ENCODE results near the gene FBXO5. TPM values are rescaled to one million over a fixed set of nuclear protein-coding genes. Genes with fewer than 3 reads are reported as not detected.
A peak's percentile ranks its signal among the peaks of the same experiment; 100 is the strongest.

Gene FBXO5
- total and polyA plus RNA-seq, 4 donors: 1.5 to 32.1 (median 1.8) TPM

DNA sequence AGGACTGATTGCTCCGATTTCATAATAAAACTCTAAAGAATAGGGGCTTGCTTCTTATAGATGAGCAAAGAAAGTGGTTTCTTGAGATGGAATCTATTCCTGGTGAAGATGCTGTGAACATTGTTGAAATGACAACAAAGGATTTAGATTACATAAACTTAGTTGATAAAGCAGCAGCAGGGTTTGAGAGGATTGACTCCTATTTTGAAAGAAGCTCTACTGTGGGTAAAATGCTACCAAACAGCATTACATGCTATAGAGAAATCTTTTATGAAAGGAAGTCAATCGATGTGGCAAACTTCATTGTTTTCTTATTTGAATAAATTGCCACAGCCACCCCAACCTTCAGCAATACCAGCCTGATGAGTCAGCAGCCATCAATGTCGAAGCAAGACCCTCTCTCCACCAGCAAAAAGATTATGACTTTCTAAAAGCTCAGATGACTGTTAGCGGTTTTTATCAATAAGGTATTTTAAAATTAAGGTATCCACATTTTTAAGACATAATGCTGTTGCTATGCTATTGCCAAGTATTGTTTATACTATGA is 32.3 kb upstream of the FBXO5 start (continued):
- TF ChIP-seq ZBTB33 (IDR thresholded peaks at IDR 0.05) (no peak), RAD21 (IDR thresholded peaks at IDR 0.05) (no peak)

- H3K9me3 ChIP-seq (ENCODE audit: control insufficient read depth in 4 of 4, low read length in 3 of 4): no peaks in the 10 kb centered on the region
- H3K4me1 ChIP-seq (ENCODE audit: control insufficient read depth in 4 of 4, insufficient read depth in 4 of 4, low read length in 3 of 4): no peaks in the 10 kb centered on the region
- 84% methylated on average over 2 of the region's 2 CpGs for WGBS
- peaks cover 0 to 3% (median 0%) of the 10 kb centered on the region in 4 donors for H3K27me3 ChIP-seq (ENCODE audit: control insufficient read depth in 4 of 4, insufficient read depth in 4 of 4, low read length in 3 of 4)
- TF ChIP-seq RAD21 (IDR thresholded peaks at IDR 0.05) (no peak), RXRA (IDR thresholded peaks at IDR 0.05) (no peak)
- H3K9ac ChIP-seq (ENCODE audit: low read depth in 1 of 2, low read length in 2 of 2): no peak overlapping the region
- H3K4me3 ChIP-seq (ENCODE audit: low read depth in 1 of 3, low read length in 3 of 3): no peak overlapping the region
- H3K36me3 ChIP-seq (ENCODE audit: control insufficient read depth in 4 of 4, insufficient read depth in 3 of 4, low read depth in 1 of 4, low read length in 3 of 4): no peaks in the 10 kb centered on the region
- DNase-seq (ENCODE audit: low spot score): no peak
- no peak overlapping the region for H3K27ac ChIP-seq (ENCODE audit: low read depth in 1 of 2, low read length in 2 of 2)
These were observed 30.6 kb upstream of the FBXO5 start for GRCh38 chr6:153013438-153013837.

DNA sequence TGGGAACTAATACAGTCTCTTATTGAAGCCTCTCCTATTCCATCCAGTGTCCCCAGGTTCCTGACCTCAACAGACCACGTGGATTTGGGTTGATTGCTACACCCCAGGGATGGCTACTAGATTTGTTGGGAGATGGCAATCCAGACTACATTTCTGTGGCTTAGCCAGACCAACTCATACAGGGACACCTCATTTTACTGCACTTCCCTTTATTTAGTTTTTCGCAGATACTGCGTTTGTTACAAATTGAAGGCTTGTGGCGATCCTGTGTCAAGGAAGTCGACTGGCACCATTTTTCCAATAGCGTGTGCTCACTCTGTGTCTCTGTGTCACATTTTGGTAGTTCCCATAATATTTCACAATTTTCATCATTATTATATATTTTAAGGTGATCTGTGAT is 30.0 kb upstream of the FBXO5 start:
- H3K27me3 ChIP-seq (ENCODE audit: control insufficient read depth in 4 of 4, insufficient read depth in 4 of 4, low read length in 3 of 4): peaks cover 0 to 3% (median 0%) of the 10 kb centered on the region in 4 donors
- no peaks in the 10 kb centered on the region for H3K36me3 ChIP-seq (ENCODE audit: control insufficient read depth in 4 of 4, insufficient read depth in 3 of 4, low read depth in 1 of 4, low read length in 3 of 4)
- no peak overlapping the region for H3K4me3 ChIP-seq (ENCODE audit: low read depth in 1 of 3, low read length in 3 of 3)
- TF ChIP-seq HNF4A (conservative IDR thresholded peaks at IDR 0.05): no peak
- no peaks in the 10 kb centered on the region for H3K4me1 ChIP-seq (ENCODE audit: control insufficient read depth in 4 of 4, insufficient read depth in 4 of 4, low read length in 3 of 4)
- no peak for DNase-seq (ENCODE audit: low spot score)
- no peak overlapping the region for H3K9ac ChIP-seq (ENCODE audit: low read depth in 1 of 2, low read length in 2 of 2)
- H3K27ac ChIP-seq (ENCODE audit: low read depth in 1 of 2, low read length in 2 of 2): no peak overlapping the region
- 91% methylated on average over 6 of the region's 6 CpGs for WGBS
- H3K9me3 ChIP-seq (ENCODE audit: control insufficient read depth in 4 of 4, low read length in 3 of 4): no peaks in the 10 kb centered on the region

- H3K4me3 ChIP-seq (ENCODE audit: low read depth in 1 of 3, low read length in 3 of 3): peak overlapping the region; percentile 94 to 100 (median 99)
- no peaks in the 10 kb centered on the region for H3K36me3 ChIP-seq (ENCODE audit: control insufficient read depth in 4 of 4, insufficient read depth in 3 of 4, low read depth in 1 of 4, low read length in 3 of 4)
- H3K4me1 ChIP-seq (ENCODE audit: control insufficient read depth in 4 of 4, insufficient read depth in 4 of 4, low read length in 3 of 4): peaks cover 5 to 29% (median 13%) of the 10 kb centered on the region in 4 donors
- DNase-seq (ENCODE audit: low spot score): no peak
- 2% methylated on average over 6 of the region's 6 CpGs for WGBS
- H3K27me3 ChIP-seq (ENCODE audit: control insufficient read depth in 4 of 4, insufficient read depth in 4 of 4, low read length in 3 of 4): no peaks in the 10 kb centered on the region
- H3K9ac ChIP-seq (ENCODE audit: low read depth in 1 of 2, low read length in 2 of 2): peak overlapping the region; percentile 70 to 87
- TF ChIP-seq EGR1 (IDR thresholded peaks at IDR 0.05; ENCODE audit: low read depth in 2 of 2): no peak
- no peak for TF ChIP-seq GABPA (IDR thresholded peaks at IDR 0.05 in 1 of 2, conservative IDR thresholded peaks at IDR 0.05 in 1 of 2)
- TF ChIP-seq, protein P1, sequence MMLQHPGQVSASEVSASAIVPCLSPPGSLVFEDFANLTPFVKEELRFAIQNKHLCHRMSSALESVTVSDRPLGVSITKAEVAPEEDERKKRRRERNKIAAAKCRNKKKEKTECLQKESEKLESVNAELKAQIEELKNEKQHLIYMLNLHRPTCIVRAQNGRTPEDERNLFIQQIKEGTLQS (IDR thresholded peaks at IDR 0.05): no peak
- TF ChIP-seq MAX (IDR thresholded peaks at IDR 0.05): no peak
- no peak for TF ChIP-seq RXRA (IDR thresholded peaks at IDR 0.05)
- no peak for TF ChIP-seq CTCF (IDR thresholded peaks at IDR 0.05; ENCODE audit: low read depth, low read length, missing input control)
- no peak for TF ChIP-seq JUND (IDR thresholded peaks at IDR 0.05)
- TF ChIP-seq FOXA1 (IDR thresholded peaks at IDR 0.05): no peak
- TF ChIP-seq HNF4G (IDR thresholded peaks at IDR 0.05): no peak
- H3K9me3 ChIP-seq (ENCODE audit: control insufficient read depth in 4 of 4, low read length in 3 of 4): no peaks in the 10 kb centered on the region
- peak overlapping the region; percentile 86 to 91 for H3K27ac ChIP-seq (ENCODE audit: low read depth in 1 of 2, low read length in 2 of 2)
These were observed 20.5 kb upstream of the FBXO5 start for GRCh38 chr6:153003366-153003690.
